Activated naive CD8-positive, alpha-beta T cell treated with anti-CD3 and anti-CD28 coated beads, Interleukin-2, amount 10 ng/mL, durations not matched to agents 7 days and 5 days (primary cell): Measurements from ENCODE around the gene MR1. TPM values are rescaled to one million over a fixed set of nuclear protein-coding genes. Genes with fewer than 3 reads are reported as not detected.

Experiments
- ATAC-seq: fragments of 150-1000 bp; cut with Tn5 transposase; one replicate; pipeline ENCODE4 v1.10.0; 2021; ENCODE audit warnings: low read depth, moderate library complexity
- POLR2A ChIA-PET: fragments of 350-600 bp; sonication (Branson Sonifier 250); formaldehyde crosslinking; loops from one replicate; lab custom pipeline; 2021; ENCODE audit warnings: antibody characterized with exemption; lab: Charles Lee
- DNase-seq: peaks from one replicate; pipeline ENCODE4 v3.0.0; 2021
- H3K27ac Mint-ChIP-seq: one replicate; pipeline ENCODE4 v1.8.0; 2022; ENCODE audit warnings: mild to moderate bottlenecking, mixed read lengths
- H3K27me3 Mint-ChIP-seq: one replicate; pipeline ENCODE4 v1.8.0; 2022; ENCODE audit warnings: mild to moderate bottlenecking, moderate library complexity, mixed read lengths
- H3K36me3 Mint-ChIP-seq: one replicate; pipeline ENCODE4 v1.8.0; 2021; ENCODE audit warnings: mild to moderate bottlenecking, mixed read lengths
- H3K4me1 Mint-ChIP-seq: one replicate; pipeline ENCODE4 v1.8.0; 2021; ENCODE audit warnings: mixed read lengths
- H3K4me3 Mint-ChIP-seq: one replicate; pipeline ENCODE4 v1.8.0; 2022; ENCODE audit warnings: mild to moderate bottlenecking, moderate library complexity, mixed read lengths
- H3K9me3 Mint-ChIP-seq: one replicate; pipeline ENCODE4 v1.8.0; 2021; ENCODE audit warnings: mixed read lengths
- total RNA-seq, 2 experiments: library from RNA; stranded (reverse); gene quantifications; one replicate each; pipeline ENCODE4 v1.2.3, GENCODE V29; 2021

The MR1 gene
- total RNA-seq, 2 experiments from 2014 or later: 39.2 to 40.0 TPM

- Mint-ChIP-seq H3K27ac (no peak overlapping the region), H3K4me1 (peaks cover 47% of the 10 kb centered on the region), H3K9me3 (no peaks in the 10 kb centered on the region), H3K4me3 (peak overlapping the region; percentile 64), H3K27me3 (no peaks in the 10 kb centered on the region), H3K36me3 (peaks cover 46% of the 10 kb centered on the region)
- DNase-seq: no peak
- POLR2A ChIA-PET: interaction anchor here (1.4 to 11.4 kb wide), 3 partner anchors 9 to 57 kb away, joined by 7 to 244 read pairs (median 175); no protein-coding TSS in a partner anchor
- no peak for ATAC-seq
Measured at GRCh38 chr1:181092883-181093458, 59.2 kb downstream of the MR1 start.

GRCh38 chr1:181094416-181095212 is 60.8 kb downstream of the MR1 start:
- Mint-ChIP-seq H3K27me3 (no peaks in the 10 kb centered on the region), H3K4me1 (peaks cover 62% of the 10 kb centered on the region), H3K36me3 (peaks cover 42% of the 10 kb centered on the region), H3K9me3 (no peaks in the 10 kb centered on the region), H3K4me3 (no peak overlapping the region), H3K27ac (no peak overlapping the region)
- no peak for ATAC-seq
- POLR2A ChIA-PET: interaction anchor here (11.4 kb wide), 1 partner anchor 8 kb away, joined by 244 read pairs; no protein-coding TSS in a partner anchor
- no peak for DNase-seq

GRCh38 chr1:181095260-181095659 is 61.5 kb downstream of the MR1 start:
- Mint-ChIP-seq H3K27ac (no peak overlapping the region), H3K36me3 (peaks cover 37% of the 10 kb centered on the region), H3K27me3 (no peaks in the 10 kb centered on the region), H3K4me3 (no peak overlapping the region), H3K4me1 (peaks cover 68% of the 10 kb centered on the region), H3K9me3 (no peaks in the 10 kb centered on the region)
- POLR2A ChIA-PET: interaction anchor here (1.7 kb wide), 1 partner anchor 46 kb away, joined by 7 read pairs; no protein-coding TSS in a partner anchor
- DNase-seq: no peak
- ATAC-seq: no peak

- POLR2A ChIA-PET: interaction anchor here (1.7 kb wide), 2 partner anchors 9 to 45 kb away, joined by 7 read pairs; no protein-coding TSS in a partner anchor
- H3K27ac Mint-ChIP-seq: no peak overlapping the region
- H3K27me3 Mint-ChIP-seq: no peaks in the 10 kb centered on the region
- H3K4me1 Mint-ChIP-seq: peaks cover 71% of the 10 kb centered on the region
- no peak overlapping the region for H3K4me3 Mint-ChIP-seq
- H3K36me3 Mint-ChIP-seq: peaks cover 35% of the 10 kb centered on the region
- no peaks in the 10 kb centered on the region for H3K9me3 Mint-ChIP-seq
- ATAC-seq (no peak), DNase-seq (no peak)
Measured at GRCh38 chr1:181095763-181096184, 62.0 kb downstream of the MR1 start.

GRCh38 chr1:181097242-181097641 is 63.5 kb downstream of the MR1 start:
- Mint-ChIP-seq H3K36me3 (peaks cover 22% of the 10 kb centered on the region), H3K27me3 (no peaks in the 10 kb centered on the region)
- DNase-seq: peak; percentile 19

DNA sequence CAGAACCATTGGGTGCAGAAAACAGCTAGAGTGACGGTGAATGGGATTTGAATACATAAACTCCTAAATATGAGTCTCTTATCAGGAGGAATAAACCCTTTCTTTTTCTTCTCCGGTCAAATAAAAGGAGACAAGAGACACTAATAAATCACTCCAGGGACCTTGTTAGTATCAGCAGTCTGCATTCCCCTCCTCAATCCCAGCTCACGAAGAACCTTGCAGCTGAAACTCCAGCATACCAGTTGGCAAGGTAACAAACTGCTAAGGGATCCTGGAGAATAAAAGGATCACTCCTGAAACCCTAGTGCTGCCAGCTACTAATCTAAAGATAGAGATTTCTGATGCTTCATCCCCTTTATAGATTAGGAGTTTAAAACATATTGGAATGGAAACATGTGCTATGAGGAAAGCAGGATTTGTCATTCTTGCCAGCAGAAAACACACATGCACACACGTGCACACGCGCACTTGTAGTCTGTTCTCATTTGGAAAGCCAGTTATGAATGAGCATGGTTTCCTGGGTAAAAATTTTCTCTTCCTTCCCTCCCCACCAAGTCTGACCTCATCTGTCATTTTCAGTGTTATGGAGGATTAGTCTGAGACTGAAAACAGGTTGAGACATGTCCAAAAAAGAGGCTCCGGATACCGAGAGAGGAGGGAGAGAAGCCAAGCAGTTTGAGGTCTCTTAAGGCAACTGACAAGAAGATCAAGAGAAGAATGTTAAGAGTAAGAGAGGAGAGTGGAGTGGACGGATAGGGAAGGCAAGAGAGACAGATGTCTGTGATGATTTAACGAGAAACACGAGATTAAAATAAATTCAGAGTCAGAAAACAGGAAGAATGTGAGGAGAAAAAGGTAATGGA is 65.6 kb downstream of the MR1 start:
- no peaks in the 10 kb centered on the region for H3K27me3 Mint-ChIP-seq
- peak; percentile 56 for ATAC-seq
- no peak for DNase-seq
- H3K4me3 Mint-ChIP-seq: peak overlapping the region; percentile 45
- H3K36me3 Mint-ChIP-seq: peaks cover 13% of the 10 kb centered on the region
- H3K4me1 Mint-ChIP-seq: peaks cover 79% of the 10 kb centered on the region
- H3K9me3 Mint-ChIP-seq: no peaks in the 10 kb centered on the region
- H3K27ac Mint-ChIP-seq: peak overlapping the region; percentile 89
- POLR2A ChIA-PET: interaction anchor here (1.2 to 12.2 kb wide), 2 partner anchors 11 to 77 kb away, joined by 3 to 244 read pairs; partner anchors contain the start of gene IER5

More at GRCh38 chr1:181097242-181097641, 63.5 kb downstream of the MR1 start:
- Mint-ChIP-seq H3K27ac (peak overlapping the region; percentile 48), H3K9me3 (no peaks in the 10 kb centered on the region), H3K4me3 (no peak overlapping the region), H3K4me1 (peaks cover 71% of the 10 kb centered on the region)
- POLR2A ChIA-PET: interaction anchor here (1.7 to 12.2 kb wide), 3 partner anchors 8 to 38 kb away, joined by 7 to 244 read pairs (median 12); partner anchors contain the start of gene IER5
- ATAC-seq: no peak

DNA sequence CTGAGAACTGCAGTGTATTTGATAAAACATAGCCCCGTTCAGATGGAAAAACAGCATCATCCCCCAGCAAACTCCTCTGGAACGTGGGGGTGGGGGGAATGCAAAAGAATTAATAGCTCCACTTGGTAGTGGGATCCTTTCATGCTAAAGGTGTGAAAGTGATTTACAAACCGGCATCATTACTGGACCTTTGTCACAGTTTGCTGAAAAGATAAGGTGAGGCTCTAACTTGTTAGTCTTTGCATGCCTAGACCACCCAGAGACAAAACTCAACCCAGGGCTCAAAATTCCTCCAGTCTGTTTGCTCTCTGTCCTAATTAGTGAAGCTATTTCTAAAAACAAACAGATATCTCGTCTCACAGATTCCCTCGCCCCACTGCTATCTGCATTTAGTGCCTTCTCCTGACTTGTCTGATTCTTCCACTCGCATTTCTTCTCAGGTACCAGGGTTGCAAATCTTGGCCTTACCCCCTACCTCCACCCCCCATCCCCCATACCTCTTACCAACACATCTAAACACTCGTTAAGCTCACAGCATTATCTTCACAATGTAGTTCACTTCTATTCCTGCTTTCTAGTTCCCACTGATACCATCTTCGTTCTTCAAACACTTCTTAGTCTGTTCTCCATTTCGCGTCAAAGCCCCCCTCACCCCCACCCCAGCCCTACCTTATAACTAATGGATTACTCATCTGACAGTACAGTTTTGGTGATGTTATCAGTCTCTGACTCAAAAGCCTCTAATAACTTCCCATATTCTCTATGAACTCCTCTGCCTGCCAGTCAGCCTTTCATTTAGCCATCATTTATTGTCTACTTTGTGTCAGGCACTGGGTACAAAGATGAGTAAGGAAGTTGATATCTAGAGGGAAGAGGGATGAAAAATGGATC is 66.5 kb downstream of the MR1 start:
- DNase-seq: no peak
- no peak for ATAC-seq
- H3K4me3 Mint-ChIP-seq: peak overlapping the region; percentile 45
- H3K36me3 Mint-ChIP-seq: peaks cover 6% of the 10 kb centered on the region
- H3K27ac Mint-ChIP-seq: peak overlapping the region; percentile 89
- POLR2A ChIA-PET: interaction anchor here (0.8 to 12.2 kb wide), 3 partner anchors 11 to 78 kb away, joined by 3 to 244 read pairs (median 4); partner anchors contain the start of gene IER5
- H3K4me1 Mint-ChIP-seq: peaks cover 78% of the 10 kb centered on the region
- no peaks in the 10 kb centered on the region for H3K9me3 Mint-ChIP-seq
- no peaks in the 10 kb centered on the region for H3K27me3 Mint-ChIP-seq

GRCh38 chr1:181100934-181101333 is 67.2 kb downstream of the MR1 start:
- POLR2A ChIA-PET: interaction anchor here (1.2 to 12.2 kb wide), 2 partner anchors 12 to 79 kb away, joined by 3 to 244 read pairs; partner anchors contain the start of gene IER5
- Mint-ChIP-seq H3K27me3 (no peaks in the 10 kb centered on the region), H3K27ac (peak overlapping the region; percentile 89), H3K9me3 (no peaks in the 10 kb centered on the region), H3K36me3 (peaks cover 4% of the 10 kb centered on the region), H3K4me3 (no peak overlapping the region), H3K4me1 (peaks cover 76% of the 10 kb centered on the region)
- ATAC-seq (no peak), DNase-seq (no peak)

DNA sequence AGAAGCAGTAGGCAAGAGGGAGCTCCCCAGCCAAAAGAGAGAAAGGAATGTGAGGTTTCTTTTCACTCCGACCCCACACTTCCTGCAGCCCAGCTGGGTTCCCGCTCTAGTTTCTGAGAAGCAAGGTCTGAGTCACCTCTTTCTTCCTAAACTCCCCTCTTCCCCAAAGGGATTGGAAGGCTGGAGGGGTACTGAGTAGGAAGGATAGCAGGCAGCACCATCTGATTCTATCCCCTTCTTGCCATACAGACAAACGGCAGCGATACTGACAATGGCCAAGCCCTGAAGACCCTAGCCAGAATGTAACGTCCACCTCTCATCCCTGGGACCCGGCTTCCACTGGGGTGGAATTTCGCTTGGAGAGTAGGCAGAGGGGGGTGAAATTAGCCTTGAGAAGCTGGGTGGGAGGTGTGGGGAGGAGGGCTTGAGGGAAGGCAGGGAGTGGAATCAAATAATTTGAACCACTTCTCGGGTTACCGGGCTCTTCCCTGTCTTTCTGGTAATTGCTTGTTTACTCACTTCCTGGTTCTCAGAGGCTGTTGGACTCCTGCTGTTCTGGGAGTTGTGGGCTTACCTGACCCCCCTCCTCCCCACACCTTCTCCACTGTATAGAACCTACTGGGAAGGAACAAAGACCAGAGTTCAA is 67.9 kb downstream of the MR1 start:
- H3K27me3 Mint-ChIP-seq: peaks cover 7% of the 10 kb centered on the region
- no peaks in the 10 kb centered on the region for H3K9me3 Mint-ChIP-seq
- POLR2A ChIA-PET: interaction anchor here (12.2 kb wide), 1 partner anchor 13 kb away, joined by 244 read pairs; the partner anchor contains the start of gene IER5
- no peaks in the 10 kb centered on the region for H3K36me3 Mint-ChIP-seq
- no peak overlapping the region for H3K27ac Mint-ChIP-seq
- DNase-seq: no peak
- peaks cover 75% of the 10 kb centered on the region for H3K4me1 Mint-ChIP-seq
- H3K4me3 Mint-ChIP-seq: no peak overlapping the region
- ATAC-seq: no peak

DNA sequence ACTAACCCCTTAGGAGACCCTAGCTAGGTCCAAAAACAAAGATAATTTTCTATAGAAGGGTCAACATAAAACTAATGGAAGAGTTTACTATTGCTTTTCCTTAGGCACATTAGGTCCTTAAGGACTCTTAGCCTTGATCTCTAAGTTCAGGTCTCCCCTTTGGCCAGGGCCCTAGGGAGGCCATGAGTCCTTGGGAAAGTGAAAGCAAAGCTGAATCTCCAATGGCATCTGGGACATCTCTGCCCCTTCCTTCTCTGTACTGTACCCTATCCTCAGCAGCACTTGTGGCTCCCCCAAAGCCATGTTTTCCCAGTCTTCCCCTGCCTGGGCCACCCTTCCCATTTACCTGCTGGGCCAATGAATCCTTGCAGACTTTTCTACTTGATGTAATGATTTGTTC is 69.1 kb downstream of the MR1 start:
- ATAC-seq (no peak), DNase-seq (no peak)
- Mint-ChIP-seq H3K36me3 (no peaks in the 10 kb centered on the region), H3K4me1 (peaks cover 76% of the 10 kb centered on the region), H3K27me3 (peaks cover 17% of the 10 kb centered on the region), H3K4me3 (no peak overlapping the region), H3K27ac (no peak overlapping the region), H3K9me3 (no peaks in the 10 kb centered on the region)
- POLR2A ChIA-PET: interaction anchor here (2.9 to 12.2 kb wide), 3 partner anchors 14 to 38 kb away, joined by 26 to 244 read pairs (median 31); partner anchors contain the start of gene IER5

DNA sequence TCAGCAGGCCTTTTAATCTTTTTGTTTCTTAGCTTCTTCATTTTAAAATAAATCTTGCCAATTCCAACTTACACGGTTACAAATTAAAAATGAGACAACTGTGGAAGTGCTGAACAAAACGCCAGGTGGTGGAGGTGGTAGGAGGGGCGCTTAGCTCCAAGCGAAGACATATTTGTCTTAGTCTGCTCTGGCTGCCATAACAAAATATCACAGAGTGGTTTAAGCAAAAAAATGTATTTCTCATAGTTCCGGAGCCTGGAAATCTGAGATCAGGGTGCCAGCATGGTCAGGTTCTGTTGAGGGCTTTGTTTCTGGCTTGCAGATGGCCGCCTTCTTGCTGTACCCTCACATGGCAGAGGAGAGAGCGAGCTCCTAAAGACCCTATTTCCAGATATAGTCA is 69.6 kb downstream of the MR1 start:
- Mint-ChIP-seq H3K36me3 (no peaks in the 10 kb centered on the region), H3K4me3 (no peak overlapping the region), H3K27me3 (peaks cover 23% of the 10 kb centered on the region), H3K9me3 (no peaks in the 10 kb centered on the region), H3K27ac (no peak overlapping the region), H3K4me1 (peaks cover 72% of the 10 kb centered on the region)
- POLR2A ChIA-PET: interaction anchor here (0.7 to 12.2 kb wide), 4 partner anchors 13 to 38 kb away, joined by 3 to 244 read pairs (median 28); partner anchors contain the start of gene IER5
- no peak for ATAC-seq
- DNase-seq: no peak
